OCI-LY3 (cell line): ENCODE data around the gene GNAI3.

Experiments
- H2AFZ ChIP-seq: fragments of 200-600, 300-600 bp; shearing (Covaris generic); 2 replicates; pipeline ENCODE4 v1.6.0; 2014; ENCODE audit warnings: antibody characterized with exemption, low read depth, low read length
- H3K27ac ChIP-seq: fragments of 200-600, 300-600 bp; sonication (generic); 2 replicates; pipeline ENCODE4 v1.5.1; 2014; ENCODE audit warnings: mild to moderate bottlenecking, low read length, moderate library complexity, mixed read lengths
- H3K27me3 ChIP-seq: fragments of 200-600, 300-600 bp; sonication (generic); 2 replicates; pipeline ENCODE4 v1.6.1; 2014; ENCODE audit warnings: low read depth, low read length, mixed read lengths
- H3K36me3 ChIP-seq: fragments of 200-600, 300-600 bp; sonication (generic); replicated peaks from 2 replicates; pipeline ENCODE3; 2014; ENCODE audit warnings: low read depth, low read length, mixed read lengths
- H3K4me1 ChIP-seq: fragments of 300-600, 200-600 bp; sonication (generic); 2 replicates; pipeline ENCODE4 v1.6.1; 2014; ENCODE audit warnings: low read length, mixed read lengths
- H3K4me2 ChIP-seq: fragments of 200-600, 300-600 bp; sonication (generic); 2 replicates; pipeline ENCODE4 v1.6.1; 2014; ENCODE audit warnings: low read length, mixed read lengths
- H3K4me3 ChIP-seq: fragments of 300-600, 200-600 bp; sonication (generic); 2 replicates; pipeline ENCODE4 v1.5.1; 2014; ENCODE audit warnings: antibody characterized with exemption, mild to moderate bottlenecking, low read length, moderate library complexity
- H3K79me2 ChIP-seq: fragments of 300-600, 200-600 bp; shearing (Covaris generic); 2 replicates; pipeline ENCODE4 v1.6.1; 2014; ENCODE audit warnings: mild to moderate bottlenecking, low read length, mixed read lengths
- H3K9ac ChIP-seq: fragments of 300-600, 200-600 bp; shearing (Covaris generic); 2 replicates; pipeline ENCODE4 v1.6.0; 2014; ENCODE audit warnings: mild to moderate bottlenecking, low read length, moderate library complexity
- H3K9me3 ChIP-seq: fragments of 200-600, 300-600 bp; shearing (Covaris generic); 2 replicates; pipeline ENCODE4 v1.6.1; 2014; ENCODE audit warnings: low read length, mixed read lengths; ENCODE audit not compliant: insufficient read depth
- H4K20me1 ChIP-seq: fragments of 200-600, 300-600 bp; sonication (generic); 2 replicates; pipeline ENCODE4 v1.6.1; 2016; ENCODE audit warnings: low read length, mixed read lengths; ENCODE audit not compliant: insufficient read depth
- CTCF ChIP-seq: fragments of 200-600, 300-600 bp; sonication (generic); IDR thresholded peaks from 2 replicates; pipeline ENCODE4 v1.5.1; 2014; ENCODE audit warnings: antibody characterized with exemption, low read length, low read depth
- EZH2phosphoT487 ChIP-seq: fragments of 200-600 bp; shearing (Covaris generic); IDR thresholded peaks from 2 replicates; pipeline ENCODE4 v1.6.1; 2018; ENCODE audit warnings: antibody characterized with exemption, mixed run types, low read depth

Gene GNAI3

GRCh38 chr1:109559995-109560394 lies 11.6 kb downstream of the GNAI3 start:
- Histone ChIP-seq H3K9ac (no peak overlapping the region), H3K27me3 (no peaks in the 10 kb centered on the region), H3K4me2 (no peak overlapping the region), H3K4me3 (no peak overlapping the region), H2AFZ (no peak overlapping the region), H3K9me3 (no peaks in the 10 kb centered on the region), H4K20me1 (peaks cover 43% of the 10 kb centered on the region), H3K4me1 (no peaks in the 10 kb centered on the region), H3K79me2 (peaks cover 92% of the 10 kb centered on the region), H3K27ac (no peak overlapping the region), H3K36me3 (peaks cover 4% of the 10 kb centered on the region)
- TF ChIP-seq CTCF, result no peak
- no peak for TF ChIP-seq EZH2phosphoT487

GRCh38 chr1:109564194-109564878 lies 15.9 kb downstream of the GNAI3 start:
- H3K4me2 ChIP-seq, result no peak overlapping the region

GRCh38 chr1:109565241-109565640 lies 16.8 kb downstream of the GNAI3 start:
- Histone ChIP-seq H2AFZ (no peak overlapping the region), H3K9ac (no peak overlapping the region), H3K4me2 (no peak overlapping the region), H3K4me3 (no peak overlapping the region), H4K20me1 (peaks cover 28% of the 10 kb centered on the region), H3K4me1 (peaks cover 12% of the 10 kb centered on the region), H3K36me3 (no peaks in the 10 kb centered on the region), H3K27me3 (no peaks in the 10 kb centered on the region), H3K9me3 (no peaks in the 10 kb centered on the region), H3K79me2 (peaks cover 84% of the 10 kb centered on the region), H3K27ac (no peak overlapping the region)
- TF ChIP-seq CTCF, result no peak
- TF ChIP-seq EZH2phosphoT487, result no peak

More at GRCh38 chr1:109564194-109564878, 15.9 kb downstream of the GNAI3 start:
- Histone ChIP-seq H3K27ac (no peak overlapping the region), H3K4me1 (peaks cover 12% of the 10 kb centered on the region), H2AFZ (no peak overlapping the region), H3K27me3 (no peaks in the 10 kb centered on the region), H3K79me2 (peaks cover 86% of the 10 kb centered on the region), H4K20me1 (peaks cover 32% of the 10 kb centered on the region), H3K36me3 (no peaks in the 10 kb centered on the region), H3K9ac (no peak overlapping the region), H3K9me3 (no peaks in the 10 kb centered on the region), H3K4me3 (no peak overlapping the region)
- TF ChIP-seq EZH2phosphoT487 (no peak), CTCF (no peak)

- peaks cover 12% of the 10 kb centered on the region for H3K4me1 ChIP-seq
- no peak for TF ChIP-seq EZH2phosphoT487
- no peak for TF ChIP-seq CTCF
These were observed 18.6 kb downstream of the GNAI3 start for GRCh38 chr1:109566982-109567381.

More at GRCh38 chr1:109566982-109567381, 18.6 kb downstream of the GNAI3 start:
- no peaks in the 10 kb centered on the region for H3K9me3 ChIP-seq
- no peak overlapping the region for H3K9ac ChIP-seq
- no peak overlapping the region for H2AFZ ChIP-seq
- H4K20me1 ChIP-seq, result peaks cover 21% of the 10 kb centered on the region
- no peak overlapping the region for H3K27ac ChIP-seq
- H3K36me3 ChIP-seq, result no peaks in the 10 kb centered on the region
- H3K27me3 ChIP-seq, result no peaks in the 10 kb centered on the region
- H3K4me3 ChIP-seq, result no peak overlapping the region
- H3K79me2 ChIP-seq, result peaks cover 82% of the 10 kb centered on the region
- H3K4me2 ChIP-seq, result no peak overlapping the region
